Measurements from ENCODE around the gene SHISAL1.

DNA sequence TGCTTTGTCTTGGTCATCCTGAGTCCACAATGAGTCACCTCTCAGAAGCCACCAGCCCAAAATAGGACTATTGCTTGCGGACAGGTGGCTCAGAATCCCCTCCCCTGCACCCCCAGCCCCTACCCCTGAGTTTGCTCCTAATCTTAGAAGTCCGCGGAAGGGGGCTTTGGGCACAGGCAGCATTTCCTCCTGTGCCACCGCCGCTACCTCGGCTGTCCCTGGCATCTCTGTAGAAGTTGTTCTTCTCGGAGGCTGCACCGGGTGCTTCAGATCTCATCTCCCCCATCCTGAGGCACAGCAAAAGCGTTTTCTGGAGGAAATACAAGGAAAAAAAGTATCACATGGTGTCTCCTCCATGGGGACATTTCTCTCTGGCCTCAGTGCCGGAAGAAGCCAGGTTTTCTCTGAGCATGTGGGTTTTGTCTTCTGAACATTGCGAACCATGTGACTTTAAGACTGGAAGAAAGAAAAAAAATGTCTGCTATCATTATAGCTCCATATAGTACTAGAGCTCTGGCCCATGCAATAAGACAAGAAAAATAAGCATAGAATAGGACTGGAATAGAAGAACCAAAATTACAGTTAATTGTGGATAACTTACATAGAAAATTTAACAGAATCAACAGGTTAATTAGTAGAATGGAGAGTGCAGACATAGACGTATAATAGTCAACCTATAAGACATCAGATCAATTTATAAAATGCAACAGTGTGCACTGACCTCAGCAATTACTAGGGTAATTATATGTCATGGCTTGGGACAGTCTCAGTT, 63.2 kb downstream of the SHISAL1 start:
- no peak for TF ChIP-seq EZH2phosphoT487 (IDR thresholded peaks at IDR 0.05; ENCODE audit: low read depth)
- TF ChIP-seq, protein P1, sequence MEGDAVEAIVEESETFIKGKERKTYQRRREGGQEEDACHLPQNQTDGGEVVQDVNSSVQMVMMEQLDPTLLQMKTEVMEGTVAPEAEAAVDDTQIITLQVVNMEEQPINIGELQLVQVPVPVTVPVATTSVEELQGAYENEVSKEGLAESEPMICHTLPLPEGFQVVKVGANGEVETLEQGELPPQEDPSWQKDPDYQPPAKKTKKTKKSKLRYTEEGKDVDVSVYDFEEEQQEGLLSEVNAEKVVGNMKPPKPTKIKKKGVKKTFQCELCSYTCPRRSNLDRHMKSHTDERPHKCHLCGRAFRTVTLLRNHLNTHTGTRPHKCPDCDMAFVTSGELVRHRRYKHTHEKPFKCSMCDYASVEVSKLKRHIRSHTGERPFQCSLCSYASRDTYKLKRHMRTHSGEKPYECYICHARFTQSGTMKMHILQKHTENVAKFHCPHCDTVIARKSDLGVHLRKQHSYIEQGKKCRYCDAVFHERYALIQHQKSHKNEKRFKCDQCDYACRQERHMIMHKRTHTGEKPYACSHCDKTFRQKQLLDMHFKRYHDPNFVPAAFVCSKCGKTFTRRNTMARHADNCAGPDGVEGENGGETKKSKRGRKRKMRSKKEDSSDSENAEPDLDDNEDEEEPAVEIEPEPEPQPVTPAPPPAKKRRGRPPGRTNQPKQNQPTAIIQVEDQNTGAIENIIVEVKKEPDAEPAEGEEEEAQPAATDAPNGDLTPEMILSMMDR (IDR thresholded peaks at IDR 0.05; ENCODE audit: low read depth, low read length), result no peak

All from OCI-LY3 (cell line).